Brain pericyte (primary cell): ENCODE data around the gene ELK4.
"Not testable (repeated sequence)": the region's sequence is repeated elsewhere in the genome, so short reads cannot be mapped to it uniquely, and the experiment has no call there.

Experiments used
- DNase-seq: peaks from one replicate; pipeline ENCODE4 v3.0.0-alpha.2; 2012; ENCODE audit warnings: low read depth, low spot score

The ELK4 gene

GRCh38 chr1:205664399-205665017 lies 32.7 kb upstream of the ELK4 start:
- no peak for DNase-seq

DNA sequence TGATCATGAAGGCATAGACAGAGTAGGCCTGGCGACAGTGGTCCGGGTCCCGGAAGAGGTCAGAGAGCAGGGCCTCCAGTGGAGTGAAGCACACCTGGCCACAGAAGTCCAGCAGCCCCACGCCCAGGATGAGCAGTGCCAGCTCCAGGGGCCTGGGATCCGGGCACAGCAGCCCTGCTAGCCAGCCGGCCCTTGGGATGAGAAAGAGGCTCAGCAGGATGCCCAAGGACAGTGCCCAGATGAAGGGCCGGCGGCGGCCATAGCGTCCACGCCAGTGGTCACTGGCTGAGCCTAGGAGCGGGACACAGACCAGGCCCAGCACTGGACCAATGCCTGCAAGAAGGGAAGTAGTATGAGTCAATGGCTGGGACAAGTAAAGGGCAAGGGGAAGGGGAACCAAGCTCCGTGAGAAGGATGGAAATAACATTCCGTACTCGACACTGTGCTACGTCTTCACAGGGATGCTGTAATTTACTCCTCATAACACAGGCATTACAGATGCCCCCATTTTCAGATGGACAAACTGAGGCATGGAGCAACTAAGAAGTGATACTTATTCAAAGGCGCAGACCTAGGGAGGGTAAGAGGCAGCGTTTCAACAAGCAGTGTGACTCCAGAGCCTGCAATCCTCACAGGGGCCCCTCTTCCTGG lies 31.6 kb upstream of the ELK4 start:
- no peak for DNase-seq

GRCh38 chr1:205662791-205663190 lies 31.0 kb upstream of the ELK4 start:
- no peak for DNase-seq

DNA sequence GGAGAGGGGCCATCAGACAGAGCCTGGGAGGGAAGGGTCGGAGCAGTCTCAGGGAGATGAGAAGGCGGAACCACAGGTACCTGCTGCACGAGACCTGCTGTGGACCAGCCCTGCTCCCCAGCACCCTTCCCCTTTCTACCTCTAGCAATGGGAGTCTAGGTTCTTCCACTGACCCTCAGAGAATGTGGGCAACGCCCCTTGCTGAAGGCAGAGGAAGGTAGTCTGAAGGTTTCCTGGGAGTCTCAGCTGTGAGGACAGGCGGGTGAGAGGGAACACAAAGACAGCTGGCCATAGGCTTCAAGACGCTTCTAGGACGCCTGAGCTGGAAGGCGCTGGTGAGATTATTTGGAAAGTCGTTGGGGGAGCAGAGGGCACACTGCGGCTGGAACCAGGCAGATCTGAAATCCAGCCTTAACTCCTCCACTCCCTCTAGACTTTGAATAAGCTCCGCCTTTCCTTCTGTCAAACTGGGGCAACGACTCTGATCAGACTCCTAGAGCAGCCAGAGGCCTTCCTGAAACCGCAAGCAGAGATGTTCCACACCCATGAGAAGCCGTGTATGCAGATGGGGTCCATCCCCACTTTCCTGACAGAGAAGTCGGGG lies 30.4 kb upstream of the ELK4 start:
- DNase-seq: no peak

DNA sequence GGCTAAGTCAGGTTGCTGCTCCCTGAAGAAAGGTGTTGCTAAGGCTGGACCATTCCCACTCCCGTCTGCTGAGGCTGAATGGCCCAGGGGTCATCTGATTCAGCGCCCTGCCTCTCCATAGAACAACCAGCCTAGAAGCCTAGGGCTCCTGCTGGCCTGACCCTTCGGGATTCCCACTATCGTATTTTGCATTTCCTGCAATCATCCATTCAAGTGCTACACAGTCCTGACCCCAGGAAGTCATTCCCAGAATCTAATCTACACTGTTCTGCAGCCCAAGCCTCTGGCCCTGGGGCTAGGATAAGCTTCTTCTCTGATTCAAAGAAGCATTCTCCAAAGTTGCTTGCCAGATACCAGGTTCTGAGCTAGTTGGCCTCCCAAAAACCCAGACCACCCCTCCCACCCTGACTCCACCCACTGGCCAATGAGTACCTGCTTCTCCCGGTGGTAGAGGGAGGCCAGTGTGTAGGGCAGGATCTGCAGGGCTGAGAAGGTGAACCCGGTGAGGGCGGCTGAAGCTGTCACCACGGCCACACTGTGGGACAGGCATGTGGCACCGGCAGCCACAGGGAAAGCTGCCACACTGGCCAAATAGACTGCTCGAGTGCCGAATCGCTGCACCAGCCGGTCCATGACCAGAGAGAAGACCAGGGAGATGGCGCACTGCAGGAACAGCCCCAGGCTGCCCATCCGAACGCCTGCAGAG lies 29.8 kb upstream of the ELK4 start:
- no peak for DNase-seq

DNA sequence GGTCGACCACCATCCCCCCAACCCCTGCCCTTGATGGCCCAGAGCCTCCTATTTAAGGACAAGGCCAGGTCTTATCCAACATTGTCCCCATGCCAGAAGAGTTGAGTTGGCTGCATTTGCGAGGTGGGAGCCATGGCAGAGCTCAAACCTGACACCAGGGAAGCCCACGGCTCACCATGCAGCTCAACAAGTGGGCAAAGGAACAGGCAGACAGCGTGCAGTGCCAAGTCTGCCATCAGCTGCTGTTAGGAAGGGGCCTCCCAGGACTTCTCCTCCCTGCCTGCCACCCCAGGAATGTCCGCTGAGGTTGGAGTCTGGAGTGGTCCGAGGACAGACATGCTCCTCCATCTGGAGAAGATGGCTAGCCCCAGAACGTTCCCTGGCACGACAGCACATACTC lies 28.6 kb upstream of the ELK4 start:
- no peak for DNase-seq

- no peak for DNase-seq
These were observed 27.3 kb upstream of the ELK4 start for GRCh38 chr1:205658943-205659581.

DNA sequence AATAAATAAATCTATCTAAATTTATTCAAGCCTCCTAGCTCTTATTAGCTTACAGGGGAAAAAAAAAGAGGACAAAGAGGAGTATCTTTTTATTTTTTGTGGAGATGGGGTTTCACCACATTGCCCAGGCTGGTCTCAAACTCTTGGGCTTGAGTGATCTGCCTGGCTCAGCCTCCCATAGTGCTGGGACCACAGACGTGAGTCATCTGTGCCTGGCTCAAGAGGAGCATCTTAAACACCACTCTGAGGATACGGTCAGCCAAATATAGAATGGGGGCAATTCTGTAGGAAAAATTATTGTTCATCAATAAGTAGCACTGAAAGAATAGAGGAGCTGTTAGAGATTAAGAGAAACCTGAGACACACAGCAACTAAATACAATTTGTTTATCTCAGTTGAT lies 24.4 kb upstream of the ELK4 start:
- no peak for DNase-seq

DNA sequence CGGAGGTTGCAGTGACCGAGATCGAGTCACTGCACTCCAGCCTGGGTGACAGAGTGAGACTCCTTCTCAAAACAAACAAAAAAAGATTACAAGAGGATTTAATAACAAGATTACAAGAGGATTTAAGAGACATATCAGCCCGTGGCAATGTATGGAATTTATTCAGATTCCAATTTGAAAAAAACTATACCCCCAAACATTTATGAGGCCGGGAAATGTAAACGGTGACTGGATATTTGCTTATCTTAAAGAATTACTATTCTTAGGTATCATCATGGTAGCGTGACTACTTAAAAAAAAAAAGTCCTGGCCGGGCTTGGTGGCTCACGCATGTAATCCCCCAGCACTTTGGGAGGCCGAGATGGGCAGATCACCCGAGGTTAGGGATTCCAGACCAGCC lies 21.2 kb upstream of the ELK4 start:
- no peak for DNase-seq

- no peak for DNase-seq
These were observed 18.4 kb upstream of the ELK4 start for GRCh38 chr1:205650241-205650640.

DNA sequence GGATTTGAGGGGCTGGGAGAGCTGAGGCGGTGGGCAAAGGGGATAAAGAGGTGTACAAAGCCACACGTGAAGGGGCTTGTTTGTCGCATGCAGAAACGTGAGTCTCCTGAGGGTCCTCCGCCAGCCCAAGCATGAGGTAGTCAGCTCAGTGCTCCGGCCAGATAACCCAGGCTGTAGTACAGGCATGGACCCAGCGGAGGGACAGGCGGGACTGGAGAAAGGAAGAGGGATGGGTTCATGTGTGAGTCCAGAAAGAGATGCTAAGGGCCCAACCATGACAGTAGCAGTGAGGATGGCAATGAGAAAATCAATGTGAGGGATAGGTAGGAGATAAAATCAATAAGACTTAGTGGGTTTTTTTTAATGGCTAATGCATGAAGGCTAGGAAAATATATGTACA lies 13.7 kb upstream of the ELK4 start:
- DNase-seq: no peak

DNA sequence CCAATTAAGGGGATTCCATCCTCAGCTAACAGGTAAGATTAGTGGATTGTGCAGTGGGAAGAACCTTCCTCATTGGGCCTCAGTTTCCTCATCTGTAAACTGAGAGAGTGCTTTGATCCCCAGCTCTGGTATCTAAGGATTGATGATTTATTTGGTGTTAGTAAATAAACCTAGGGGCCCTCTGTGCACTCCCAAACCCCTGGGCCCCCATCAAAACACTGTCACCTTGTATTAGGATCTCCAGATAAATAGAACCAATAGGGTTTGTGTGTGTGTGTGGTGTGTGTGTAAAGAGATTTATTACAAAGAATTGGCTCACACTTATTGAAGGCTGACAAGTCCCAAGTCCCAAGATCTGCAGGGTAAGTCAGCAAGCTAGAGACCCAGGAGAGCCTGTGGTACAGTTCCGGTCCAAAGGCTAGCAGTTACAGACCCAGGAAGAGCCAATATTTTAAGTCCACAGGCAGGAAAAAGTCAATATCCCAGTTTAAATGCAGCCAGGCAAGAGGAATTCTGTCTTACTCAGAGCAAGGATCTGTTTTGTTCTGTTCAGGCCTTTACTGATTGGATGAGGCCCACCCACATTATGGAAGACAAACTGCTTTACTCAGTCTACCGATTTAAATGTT lies 11.0 kb upstream of the ELK4 start:
- no peak for DNase-seq

- no peak for DNase-seq
These were observed 7.8 kb upstream of the ELK4 start for GRCh38 chr1:205639567-205639966.

- no peak for DNase-seq
These were observed 6.2 kb upstream of the ELK4 start for GRCh38 chr1:205637854-205638468.

GRCh38 chr1:205636732-205637131 lies 4.9 kb upstream of the ELK4 start:
- no peak for DNase-seq

DNA sequence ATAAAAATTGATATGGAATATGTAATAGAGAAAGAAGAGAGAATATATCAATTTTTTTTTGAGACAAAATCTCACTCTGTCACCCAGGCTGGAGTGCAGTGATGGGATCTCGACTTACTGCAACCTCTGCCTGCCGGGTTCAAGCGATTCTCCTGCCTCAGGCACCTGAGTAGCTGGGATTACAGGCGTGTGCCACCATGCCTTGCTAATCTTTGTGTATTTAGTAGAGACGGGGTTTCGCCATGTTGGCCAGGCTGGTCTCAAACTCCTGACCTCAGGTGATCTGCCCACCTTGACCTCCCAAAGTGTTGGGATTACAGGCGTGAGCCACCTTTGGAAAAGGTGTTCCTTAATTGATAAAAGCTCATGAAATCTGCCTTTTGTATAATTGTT lies 4.3 kb upstream of the ELK4 start:
- DNase-seq: not testable (repeated sequence)

GRCh38 chr1:205633421-205633976 lies 1.7 kb upstream of the ELK4 start:
- no peak for DNase-seq

DNA sequence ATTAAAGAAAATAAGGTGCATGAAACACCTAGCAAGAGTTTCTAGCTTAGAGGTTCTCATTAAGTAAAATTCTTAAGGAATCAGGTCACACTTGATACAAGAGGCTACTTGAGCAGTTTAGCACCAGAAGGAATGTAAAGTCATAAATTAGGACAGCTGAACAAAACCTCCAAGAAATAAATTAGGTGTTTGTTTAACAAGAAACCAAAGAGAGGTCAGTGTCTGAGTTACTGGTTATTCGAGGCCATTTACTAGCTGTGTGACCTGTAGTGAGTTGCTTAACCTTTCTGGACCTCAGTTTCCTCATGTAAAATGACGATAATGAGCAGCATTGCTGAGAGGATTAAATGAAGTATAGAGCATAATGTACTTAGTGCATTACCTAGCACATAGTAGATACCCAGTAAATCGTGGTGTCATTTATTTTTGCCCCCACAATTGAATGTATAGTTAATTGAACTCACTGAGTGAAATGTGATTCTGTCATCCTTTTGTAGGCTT lies 908 bp upstream of the ELK4 start:
- no peak for DNase-seq

GRCh38 chr1:205631010-205631767 lies 622 bp downstream of the ELK4 start:
- peak; percentile 44 for DNase-seq

GRCh38 chr1:205630651-205631009 lies 1.2 kb downstream of the ELK4 start:
- DNase-seq: no peak
